Left colon (tissue), 2 donors: ENCODE data around the gene TEKT3. TPM values are rescaled to one million over a fixed set of nuclear protein-coding genes. Genes with fewer than 3 reads are reported as not detected.

Experiments used
- ATAC-seq: fragments of 200-7000 bp; cut with Tn5 transposase; one replicate; pipeline ENCODE4 v1.9.1; 2020; ENCODE audit warnings: mild to moderate bottlenecking, moderate library complexity
- DNase-seq, 2 donors: peaks; one replicate each; pipeline ENCODE4 v3.0.0-alpha.2; 2020
- intact Hi-C, 2 donors: fragments of 100-400 bp; cut with DNase I in 1 of 2; cut with micrococcal nuclease in 1 of 2; formaldehyde crosslinking; loops; one replicate each; pipeline versions ENCODE4 v1.11.2 to v1.14.0; 2022; cut with DNase I, micrococcal nuclease
- total RNA-seq, 2 donors: library from RNA; stranded (reverse); fragmentation: NEBNext Ultra II Directional; extraction: Animal tissue kit (Norgen Biotek cat#: 25700); gene quantifications; one replicate each; pipeline ENCODE4 v1.2.1, GENCODE V29; 2021
- donor health status: DM: no; HTN: no; CAD: no.
- donor health status: DM: yes; HTN: yes; CAD: no.

TEKT3 gene
- total RNA-seq, 2 donors from 2014 or later, result 0.36 to 0.64 TPM

DNA sequence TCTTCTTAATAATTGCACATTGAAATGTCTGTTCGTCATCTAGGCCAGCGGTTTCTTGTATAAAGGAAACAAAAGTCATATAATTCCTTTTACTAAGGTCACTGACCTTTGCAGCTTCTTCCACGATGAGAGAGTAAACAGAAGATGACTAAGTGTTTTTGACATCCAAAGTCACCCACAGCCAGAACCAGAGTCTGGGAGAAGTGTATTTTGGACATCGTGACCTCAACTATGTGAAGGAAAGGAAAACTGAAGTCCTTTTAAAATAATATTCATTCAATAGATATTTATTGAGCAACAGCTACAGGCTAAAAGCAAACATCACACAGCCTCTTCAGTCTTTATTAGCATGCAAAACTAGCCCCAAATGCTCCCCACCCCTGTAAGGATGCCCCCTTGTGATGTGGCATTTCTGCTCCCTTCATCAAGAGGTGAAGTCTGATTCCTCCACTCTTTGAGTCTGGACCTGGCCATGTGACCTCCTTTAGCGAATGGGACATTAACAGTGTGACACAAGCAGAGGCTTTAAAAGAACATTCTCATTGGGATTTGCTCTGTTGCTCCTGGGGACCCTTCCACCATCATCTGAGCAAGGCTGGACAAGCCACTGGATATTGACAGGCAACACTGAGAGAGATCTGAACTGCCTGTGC lies 68.1 kb downstream of the TEKT3 start:
- intact Hi-C loops, result no loop called here
- ATAC-seq, result no peak
- DNase-seq, result no peak

DNA sequence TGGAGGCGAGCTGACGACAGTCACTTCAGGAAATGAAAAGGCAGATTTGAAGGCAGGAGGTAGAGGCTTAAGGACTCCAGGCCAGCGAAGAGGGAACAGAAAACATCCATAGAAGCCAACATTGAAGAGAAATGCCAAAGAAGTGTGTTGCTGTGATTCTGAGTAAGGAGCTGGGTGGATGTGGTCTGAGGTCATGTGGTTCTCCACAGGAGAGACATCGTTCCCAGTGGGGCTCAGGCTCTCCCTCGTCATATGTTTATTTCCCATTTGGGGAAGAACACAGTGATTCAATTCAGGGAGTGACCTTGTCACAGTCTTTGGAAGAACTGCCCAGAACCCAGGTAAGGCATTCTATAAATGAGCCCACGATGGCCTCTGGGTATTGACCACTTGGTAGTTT lies 69.7 kb downstream of the TEKT3 start:
- DNase-seq (no peak), ATAC-seq (no peak)
- intact Hi-C loops, result no loop called here

DNA sequence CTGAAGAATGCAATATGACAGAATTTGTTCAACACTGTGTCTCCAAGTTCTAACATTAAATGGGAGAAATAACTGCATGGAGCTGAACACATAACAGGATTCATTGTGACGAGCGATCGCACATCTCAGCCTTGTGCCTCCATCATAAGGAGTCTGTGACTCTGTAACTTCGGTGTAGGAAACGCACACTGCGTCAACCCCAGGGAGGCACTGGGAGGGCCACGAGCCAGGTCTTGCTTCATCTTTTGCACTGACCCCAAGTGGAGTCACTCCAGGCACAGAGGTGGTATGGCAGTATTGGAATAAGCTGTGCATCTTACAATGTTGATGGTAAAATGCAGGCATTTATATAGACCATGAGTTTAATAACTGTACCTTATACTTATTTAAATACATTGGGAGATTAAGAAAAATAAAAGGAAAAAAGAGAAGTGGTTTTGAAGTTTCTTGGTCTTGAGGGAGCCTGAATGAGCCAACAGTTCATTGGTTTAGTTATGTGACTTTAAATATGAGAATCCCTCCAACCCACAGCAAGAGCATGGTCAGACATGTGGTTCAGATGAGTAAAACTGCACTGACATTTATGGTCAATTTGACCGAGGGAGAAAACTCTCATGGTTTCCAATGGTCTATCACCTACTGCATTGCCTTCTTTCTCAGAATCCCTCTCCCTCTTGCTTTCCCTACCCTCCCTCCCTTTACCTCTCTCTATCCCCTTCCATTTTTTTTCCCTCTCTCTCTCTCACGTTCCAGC lies 70.6 kb downstream of the TEKT3 start:
- no peak for ATAC-seq
- no peak for DNase-seq
- intact Hi-C loops, result no loop called here

DNA sequence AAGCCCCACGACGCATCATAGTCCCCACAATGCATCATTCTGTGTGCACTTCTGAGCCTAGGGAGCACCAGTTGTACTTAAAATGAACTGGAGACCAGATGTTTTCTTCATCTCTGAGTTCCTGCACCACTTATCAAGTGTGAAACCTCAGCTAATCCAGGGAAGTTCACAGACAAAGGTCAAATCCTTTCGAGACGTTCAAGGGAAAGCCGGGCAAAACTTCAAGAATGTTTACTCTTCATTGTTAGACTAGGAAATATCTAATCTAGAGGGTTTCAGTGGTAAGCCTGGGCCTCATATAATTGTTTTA lies 71.7 kb downstream of the TEKT3 start:
- no peak for DNase-seq
- ATAC-seq, result no peak
- intact Hi-C loops, result loop anchor here in 1 of 2 donors (10.0 kb wide), 1 partner anchor 185 kb away; no protein-coding TSS in a partner anchor

DNA sequence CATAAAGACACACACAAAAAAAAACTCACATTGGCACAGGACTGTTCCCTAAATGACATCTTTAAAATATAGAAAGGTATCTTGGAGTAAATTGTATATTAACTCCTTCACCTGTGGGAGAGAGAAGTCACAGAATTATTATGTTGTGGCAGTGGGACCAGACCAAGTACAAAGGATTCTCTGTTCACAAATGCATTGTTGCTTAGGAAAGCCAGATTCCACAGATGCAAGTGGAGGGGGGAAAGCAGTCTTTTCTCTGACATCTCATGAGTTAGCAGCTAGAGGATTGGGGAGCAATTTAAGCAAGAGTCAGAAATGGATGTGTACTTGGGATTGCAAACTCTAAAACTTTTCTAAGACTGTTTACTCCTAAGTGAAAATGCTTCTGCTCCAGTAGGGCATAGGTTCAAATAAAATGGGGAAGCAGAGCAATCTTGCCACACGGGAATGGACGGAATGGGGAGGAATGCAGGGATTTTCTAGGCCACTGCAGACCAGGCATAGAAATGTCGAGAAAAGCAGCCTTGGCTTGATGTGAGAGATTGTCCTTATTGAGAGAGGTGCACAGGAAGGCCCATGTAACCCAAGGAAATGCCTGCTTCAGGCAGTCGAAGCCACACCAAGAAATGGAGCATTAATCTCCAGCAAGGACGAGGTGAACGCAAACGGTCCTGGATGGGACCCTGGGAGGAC lies 72.2 kb downstream of the TEKT3 start:
- DNase-seq (no peak), ATAC-seq (no peak)
- intact Hi-C loops, result loop anchor here in 1 of 2 donors (10.0 kb wide), 1 partner anchor 186 kb away; no protein-coding TSS in a partner anchor

DNA sequence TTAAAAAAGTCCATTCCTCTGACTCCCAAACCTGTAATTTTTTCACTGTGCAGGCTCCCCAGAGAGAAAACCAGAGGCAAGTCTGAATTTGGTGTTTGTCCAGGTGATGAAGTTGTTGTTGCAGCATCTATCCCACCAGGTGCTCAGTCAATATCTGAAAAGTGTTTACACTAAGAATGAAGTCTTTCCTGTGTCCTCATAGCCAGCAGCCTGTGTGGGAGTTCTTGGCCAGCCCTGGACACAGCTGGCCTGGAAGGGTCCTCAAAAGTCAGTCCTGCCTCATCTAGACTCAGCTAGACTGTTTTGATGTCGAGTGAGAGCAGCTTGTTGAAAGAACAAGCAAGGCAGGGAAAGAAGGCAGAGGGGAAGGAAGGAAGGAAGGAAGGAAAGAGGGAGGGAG lies 72.9 kb downstream of the TEKT3 start:
- DNase-seq (no peak), ATAC-seq (no peak)
- intact Hi-C loops, result loop anchor here in 1 of 2 donors (10.0 kb wide), 1 partner anchor 186 kb away; no protein-coding TSS in a partner anchor

DNA sequence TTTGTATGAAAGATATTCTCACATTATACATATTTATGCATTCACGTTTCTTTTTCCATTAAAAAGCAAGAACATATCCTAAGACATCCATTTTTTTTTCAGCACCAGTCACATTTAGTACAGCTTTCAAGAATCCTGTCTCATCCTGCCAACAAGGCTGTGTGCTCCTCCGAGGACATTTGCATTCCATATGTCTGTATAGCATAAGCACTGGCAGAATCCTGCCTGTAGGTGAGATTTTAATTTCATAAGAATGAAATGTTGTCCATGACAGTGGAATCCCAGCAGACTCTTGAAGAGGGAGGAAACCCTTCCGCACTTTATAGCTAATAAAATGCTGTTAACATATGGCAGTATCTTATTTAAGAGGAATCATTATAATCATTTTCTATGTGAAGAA lies 73.4 kb downstream of the TEKT3 start:
- intact Hi-C loops, result loop anchor here in 1 of 2 donors (10.0 kb wide), 1 partner anchor 187 kb away; no protein-coding TSS in a partner anchor
- ATAC-seq, result no peak
- no peak for DNase-seq

DNA sequence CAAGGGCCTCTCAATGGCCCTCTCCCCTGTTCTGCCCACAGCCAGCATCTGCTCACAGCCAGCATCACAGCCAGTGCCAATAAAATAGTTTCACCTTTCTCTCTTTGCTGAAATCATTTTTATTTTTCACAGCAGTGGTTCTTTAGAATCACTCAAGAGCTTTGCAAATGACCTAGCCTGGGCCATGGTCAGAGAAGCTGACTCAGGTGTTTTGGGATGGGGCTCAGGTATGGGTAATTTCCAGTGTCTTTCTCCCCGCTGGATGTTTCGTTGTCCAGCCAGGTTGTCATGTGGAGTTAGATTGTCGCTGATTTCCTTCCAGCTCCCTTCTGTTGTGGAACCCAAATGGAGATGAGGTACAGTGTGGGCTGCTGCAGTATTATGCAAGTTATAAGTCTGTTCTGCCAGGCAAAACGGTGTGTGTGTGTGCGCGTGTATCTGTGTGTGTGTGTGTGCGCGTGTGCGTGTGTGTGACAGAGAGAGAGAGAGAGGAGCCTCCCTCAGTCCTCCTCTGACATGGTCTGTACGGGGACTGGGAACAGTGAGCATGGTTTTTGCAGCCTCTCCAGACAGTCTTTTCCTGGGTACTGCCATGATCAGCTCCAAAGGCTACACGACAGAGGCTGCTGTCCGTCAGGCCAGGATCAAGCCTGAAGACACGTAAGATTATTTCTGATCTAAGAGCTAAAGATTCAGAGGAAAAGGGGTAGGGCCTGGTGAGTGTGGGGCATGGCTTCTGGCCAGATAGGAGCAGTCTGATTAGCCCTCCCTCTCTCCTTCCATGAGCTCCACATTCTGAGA lies 74.9 kb downstream of the TEKT3 start:
- DNase-seq (no peak), ATAC-seq (no peak)
- intact Hi-C loops, result loop anchor here in 1 of 2 donors (10.0 kb wide), 1 partner anchor 188 kb away; no protein-coding TSS in a partner anchor

DNA sequence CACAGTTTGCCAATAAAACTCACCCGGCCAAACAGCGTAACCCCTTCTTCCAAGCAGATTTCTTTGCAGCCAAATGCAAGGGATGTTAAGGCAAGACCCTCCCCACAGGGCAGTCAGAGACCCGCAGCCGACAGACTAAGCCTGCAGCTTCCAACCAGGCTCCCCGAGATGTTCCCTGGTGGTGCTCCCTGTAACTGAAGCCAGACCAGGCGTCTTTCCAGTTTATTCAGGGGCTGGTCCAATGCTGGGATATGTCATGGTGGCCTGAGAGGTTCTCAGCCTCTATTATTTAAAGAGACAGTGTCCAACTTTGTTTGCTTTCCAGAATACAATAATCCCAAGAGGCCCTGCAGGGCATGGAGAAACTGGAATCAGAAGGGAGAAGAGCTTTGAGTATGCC lies 76.3 kb downstream of the TEKT3 start, which contains the start of gene PMP22:
PMP22 (minus strand) TSS at position 196 of the 400 bp plus-strand sequence. CDS start 4,599 bp downstream, outside the sequence.
- DNase-seq, result peak; percentile 20 to 44
- intact Hi-C loops, result loop anchor here in 1 of 2 donors (10.0 kb wide), 1 partner anchor 190 kb away; no protein-coding TSS in a partner anchor
- ATAC-seq, result no peak

DNA sequence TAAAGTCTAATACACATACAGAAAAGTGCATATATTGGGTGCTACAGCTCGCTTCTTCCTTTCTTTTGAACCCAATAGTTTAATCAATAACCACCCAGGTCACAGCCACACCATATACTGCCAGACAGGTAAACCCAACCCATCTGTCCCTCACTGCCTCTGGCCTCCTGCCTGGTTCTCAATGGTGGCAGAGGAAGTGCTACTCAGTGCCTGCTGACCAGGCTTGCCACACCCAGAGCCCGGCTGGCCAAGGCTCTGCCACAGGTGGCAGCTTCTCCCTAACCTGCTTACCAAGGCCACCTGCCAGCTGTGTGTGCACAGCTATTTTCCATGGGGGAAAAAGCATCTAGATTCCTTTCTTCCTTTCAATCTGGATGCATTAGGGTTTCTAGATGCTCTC lies 76.9 kb downstream of the TEKT3 start:
- intact Hi-C loops, result loop anchor here in 1 of 2 donors (10.0 kb wide), 1 partner anchor 190 kb away; no protein-coding TSS in a partner anchor
- peak; percentile 73 for ATAC-seq
- DNase-seq, result peak; percentile 84 to 92

DNA sequence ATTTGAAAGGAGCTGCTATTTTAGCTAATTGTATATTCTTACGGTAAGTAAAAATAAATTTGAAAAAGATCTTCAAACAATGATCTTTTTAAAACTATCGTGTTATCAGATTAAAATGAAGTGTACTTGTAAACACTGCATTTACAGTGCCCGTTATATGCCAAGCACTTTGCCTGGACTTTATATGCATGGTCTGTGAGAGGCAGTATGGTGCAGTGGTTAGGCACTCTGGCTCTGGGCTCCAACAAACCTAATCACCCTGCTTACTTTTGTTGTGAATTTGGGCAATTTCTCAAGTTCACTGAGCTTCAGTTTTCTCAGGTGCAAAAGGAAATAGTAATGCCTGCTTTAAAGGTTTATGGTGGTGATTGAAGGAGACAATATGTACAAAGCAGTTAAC lies 77.7 kb downstream of the TEKT3 start:
- DNase-seq, result peak in 1 of 2 donors; percentile 31
- intact Hi-C loops, result loop anchor here in 1 of 2 donors (10.0 kb wide), 1 partner anchor 191 kb away; no protein-coding TSS in a partner anchor
- ATAC-seq, result peak; percentile 25

DNA sequence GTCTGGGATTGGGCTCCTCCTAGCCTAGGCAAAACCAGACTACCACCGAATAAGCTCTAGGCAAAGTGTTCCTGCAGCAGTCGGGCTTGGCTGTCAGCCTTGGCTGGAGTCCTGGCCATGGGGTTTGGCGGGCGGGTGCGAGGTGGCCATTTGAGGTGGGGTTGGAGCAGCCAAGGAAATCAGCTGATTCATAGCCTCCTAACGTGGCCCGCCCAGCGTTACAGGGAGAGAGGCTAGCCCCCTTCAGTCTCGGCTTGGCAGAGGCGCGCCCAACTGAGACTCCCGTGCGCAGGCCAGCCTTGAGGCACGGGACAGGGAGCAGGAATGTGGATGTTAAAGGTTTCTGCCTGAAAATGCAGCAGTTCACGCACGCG lies 78.2 kb downstream of the TEKT3 start:
- ATAC-seq, result peak; percentile 22
- DNase-seq, result peak; percentile 75 to 84
- intact Hi-C loops, result loop anchor here in 1 of 2 donors (10.0 kb wide), 1 partner anchor 192 kb away; no protein-coding TSS in a partner anchor

DNA sequence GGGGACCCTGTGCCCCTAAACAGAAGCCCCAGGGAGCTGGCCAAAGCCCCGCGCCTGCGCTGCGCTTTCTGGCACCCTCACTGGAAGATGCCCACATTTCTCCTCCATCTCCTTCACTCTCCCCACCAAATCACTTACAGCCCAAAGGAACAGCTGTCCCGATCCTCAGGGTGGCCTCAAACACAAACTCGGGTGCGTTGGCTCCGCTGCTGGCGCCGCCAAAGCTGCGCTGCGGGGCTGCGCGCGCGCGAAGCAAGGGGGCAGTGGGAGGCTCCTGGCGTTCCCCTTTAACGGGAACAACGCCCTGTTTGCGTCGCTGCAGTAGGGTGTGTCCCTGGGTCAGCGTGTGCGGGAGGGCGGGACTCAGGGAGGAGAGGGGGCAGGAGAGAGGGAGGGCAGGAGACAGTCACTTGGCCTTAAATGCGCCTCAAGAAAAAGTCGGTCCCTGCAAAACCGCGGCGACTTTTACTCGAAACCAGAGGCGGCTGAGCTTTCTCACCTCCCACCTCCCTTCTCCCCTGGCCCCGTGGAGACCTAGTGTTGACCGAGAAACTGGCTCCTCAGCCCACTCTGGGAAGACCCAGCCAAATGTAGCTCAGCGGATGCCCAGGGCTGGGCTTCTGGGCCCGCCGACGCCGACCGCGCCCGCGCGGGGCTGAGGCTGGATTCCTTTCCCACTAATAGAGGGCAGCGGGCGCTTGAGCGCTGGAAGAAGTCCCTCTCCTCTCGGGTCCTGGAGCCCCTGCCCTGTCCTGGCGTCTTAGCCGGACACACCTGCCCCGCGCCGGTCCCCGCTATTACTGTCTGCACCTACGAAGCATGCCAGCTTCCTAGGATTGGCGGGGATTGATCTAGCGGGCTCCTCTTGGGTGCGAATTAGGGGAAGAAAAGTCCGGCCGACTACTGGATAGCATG lies 78.8 kb downstream of the TEKT3 start:
- intact Hi-C loops, result loop anchor here in 1 of 2 donors (10.0 kb wide), 1 partner anchor 192 kb away; no protein-coding TSS in a partner anchor
- peak; percentile 82 to 93 for DNase-seq
- peak; percentile 63 for ATAC-seq

DNA sequence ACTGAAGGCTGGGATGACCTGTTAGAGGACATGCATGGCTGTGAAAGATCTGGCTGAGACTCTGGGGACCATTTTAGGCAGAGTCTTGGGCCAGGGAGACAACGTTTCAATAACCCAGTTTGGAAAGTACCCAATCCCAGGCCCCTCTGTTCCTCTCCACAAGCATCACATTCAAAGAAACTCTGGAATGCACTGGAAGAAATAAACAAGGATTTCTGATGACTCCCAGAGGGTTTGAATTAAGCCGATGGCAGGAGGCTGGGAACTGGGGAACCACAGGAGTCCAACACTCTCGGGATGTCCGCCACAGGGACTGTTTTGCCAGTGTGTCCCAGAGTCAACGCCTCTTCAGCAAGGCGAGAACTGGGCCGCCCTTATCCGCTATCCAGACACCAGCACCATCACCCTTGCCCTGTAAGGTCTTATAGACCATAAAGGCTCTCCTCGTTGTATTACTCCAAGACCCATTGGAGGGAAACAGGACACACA lies 79.6 kb downstream of the TEKT3 start:
- ATAC-seq (no peak), DNase-seq (peak in 1 of 2 donors; percentile 40)
- intact Hi-C loops, result loop anchor here in 1 of 2 donors (2.0 to 10.0 kb wide), 2 partner anchors 193 to 241 kb away; no protein-coding TSS in a partner anchor

DNA sequence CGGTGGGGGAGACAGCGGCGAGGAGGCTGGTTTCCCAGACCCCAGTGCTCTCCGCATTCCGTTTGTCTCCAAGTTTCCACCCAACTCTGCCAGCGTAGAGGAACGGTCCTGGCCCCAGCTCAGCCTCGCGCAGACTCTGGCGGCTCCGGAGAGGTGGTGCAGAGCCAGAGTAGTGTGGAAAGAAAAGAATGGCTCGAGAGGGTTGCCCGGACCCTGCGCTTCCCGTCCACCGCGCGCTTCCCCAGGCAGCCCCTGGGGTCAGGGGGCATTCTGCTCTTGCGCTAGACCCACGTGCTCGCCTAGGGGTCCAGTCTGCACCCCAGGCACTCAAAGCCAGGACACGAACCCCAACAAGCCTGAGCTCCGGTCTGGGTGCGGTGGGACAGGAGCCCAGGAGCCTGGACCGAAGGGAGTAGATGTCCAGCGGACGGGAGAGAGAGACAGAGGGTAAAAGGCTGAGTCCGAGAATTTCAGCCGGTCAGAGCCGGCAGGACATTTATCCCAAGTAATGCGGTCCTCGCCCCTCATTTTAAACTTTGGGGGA lies 80.1 kb downstream of the TEKT3 start:
- DNase-seq (peak; percentile 39 to 48), ATAC-seq (peak; percentile 19)
- intact Hi-C loops, result loop anchor here in 1 of 2 donors (2.0 to 10.0 kb wide), 2 partner anchors 193 to 241 kb away; no protein-coding TSS in a partner anchor

DNA sequence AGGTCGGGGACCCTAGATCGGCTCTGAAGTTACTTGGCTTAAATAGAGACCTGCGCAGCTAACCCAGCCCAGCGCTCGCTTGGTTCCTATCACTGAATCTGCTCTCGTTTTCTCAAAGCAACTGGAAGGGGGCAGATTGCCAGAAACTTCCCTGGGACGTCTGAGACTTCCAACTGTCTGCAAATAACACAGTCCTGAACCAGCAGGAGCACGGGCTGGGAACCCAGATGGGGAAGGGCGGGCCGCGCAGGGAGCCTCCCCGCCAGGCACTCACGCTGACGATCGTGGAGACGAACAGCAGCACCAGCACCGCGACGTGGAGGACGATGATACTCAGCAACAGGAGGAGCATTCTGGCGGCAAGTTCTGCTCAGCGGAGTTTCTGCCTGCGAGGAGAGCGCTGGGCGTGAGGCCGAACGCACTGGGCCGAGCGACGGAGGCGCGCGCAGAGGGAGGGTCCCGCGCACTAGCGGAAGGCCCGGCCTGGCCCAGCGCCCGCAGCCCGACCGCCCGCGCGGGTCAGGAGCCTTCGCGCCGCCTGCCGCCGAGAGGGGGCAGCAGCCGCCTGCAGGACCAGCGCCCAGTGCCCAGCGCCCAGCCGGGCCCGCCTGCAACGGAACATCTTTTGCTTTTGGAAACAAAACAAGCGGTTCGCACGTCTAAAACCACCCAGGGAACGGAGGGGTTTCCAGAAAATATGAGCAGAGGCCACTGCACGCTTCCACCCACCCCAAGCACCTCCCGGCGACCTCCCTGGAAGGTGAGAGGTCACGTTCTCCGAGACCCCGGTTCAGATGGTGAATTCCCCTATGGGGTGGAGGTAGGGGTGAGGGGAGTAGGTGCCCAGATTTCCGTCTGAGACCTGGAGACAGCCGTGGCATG lies 80.8 kb downstream of the TEKT3 start:
- intact Hi-C loops, result loop anchor here in 1 of 2 donors (2.0 to 10.0 kb wide), 2 partner anchors 194 to 242 kb away; no protein-coding TSS in a partner anchor
- peak; percentile 66 for ATAC-seq

More for the DNA sequence above, 80.8 kb downstream of the TEKT3 start:
- peak; percentile 77 to 86 for DNase-seq
